GM18502 (cell line): ENCODE results near the gene IFIT1B.
A peak's percentile ranks its signal among the peaks of the same experiment; 100 is the strongest.
"Not testable (repeated sequence)": the region's sequence is repeated elsewhere in the genome, so short reads cannot be mapped to it uniquely, and the experiment has no call there.

Experiments
- ATAC-seq: cut with Tn5 transposase; IDR thresholded peaks from one replicate; pipeline ENCODE4 v1.9.1; 2021; ENCODE audit warnings: mild to moderate bottlenecking; ENCODE audit not compliant: unreplicated experiment, poor library complexity

IFIT1B gene

GRCh38 chr10:89377705-89378637, at the start of gene IFIT1B:
TSS of gene IFIT1B (plus strand) at chr10:89378056. CDS start at chr10:89378136, 80 bp downstream.
- ATAC-seq = no peak

GRCh38 chr10:89329151-89329550, 48.7 kb upstream of the IFIT1B start:
- no peak for ATAC-seq

GRCh38 chr10:89330014-89330413, 47.8 kb upstream of the IFIT1B start:
- not testable (repeated sequence) for ATAC-seq

- ATAC-seq = no peak
These were observed 47.2 kb upstream of the IFIT1B start for GRCh38 chr10:89330537-89331212.

- not testable (repeated sequence) for ATAC-seq
These were observed 46.3 kb upstream of the IFIT1B start for GRCh38 chr10:89331487-89332122.

GRCh38 chr10:89332123-89332633, 45.7 kb upstream of the IFIT1B start:
- peak; percentile 52 for ATAC-seq

- ATAC-seq = no peak
These were observed 42.6 kb upstream of the IFIT1B start for GRCh38 chr10:89335226-89335625.

GRCh38 chr10:89336241-89336640, 41.6 kb upstream of the IFIT1B start:
- no peak for ATAC-seq

GRCh38 chr10:89337484-89337883, 40.4 kb upstream of the IFIT1B start:
- ATAC-seq = peak; percentile 26

- ATAC-seq = no peak
These were observed 39.1 kb upstream of the IFIT1B start for GRCh38 chr10:89338713-89339112.

- ATAC-seq = no peak
These were observed 38.0 kb upstream of the IFIT1B start for GRCh38 chr10:89339875-89340274.

GRCh38 chr10:89341649-89342048, 36.2 kb upstream of the IFIT1B start:
- no peak for ATAC-seq

- no peak for ATAC-seq
These were observed 35.5 kb upstream of the IFIT1B start for GRCh38 chr10:89342206-89342958.

GRCh38 chr10:89343089-89343767, 34.6 kb upstream of the IFIT1B start:
- ATAC-seq = no peak

GRCh38 chr10:89344156-89344555, 33.7 kb upstream of the IFIT1B start:
- no peak for ATAC-seq

GRCh38 chr10:89345367-89346000, 32.4 kb upstream of the IFIT1B start:
- no peak for ATAC-seq

- no peak for ATAC-seq
These were observed 31.2 kb upstream of the IFIT1B start for GRCh38 chr10:89346405-89347254.
